ENCODE data around the gene GPR17.
A peak's percentile ranks its signal among the peaks of the same experiment; 100 is the strongest.

The GPR17 gene

GRCh38 chr2:127701193-127701650 lies 55.3 kb downstream of the GPR17 start, which contains the start of gene SFT2D3:
SFT2D3 (plus strand) TSS chr2:127701497; CDS start chr2:127701529, 32 bp downstream.
- no peaks in the 10 kb centered on the region for H3K27me3 ChIP-seq
- H3K4me1 ChIP-seq = no peaks in the 10 kb centered on the region
- H3K4me3 ChIP-seq (ENCODE audit: low read depth, low read length) = peak within 1 kb of the TSS; percentile 63
- DNase-seq = peak; percentile 86
- H3K9me3 ChIP-seq = no peaks in the 10 kb centered on the region
- TF ChIP-seq CTCF (IDR thresholded peaks at IDR 0.05; ENCODE audit: low read depth, low read length) = no peak
- no peaks in the 10 kb centered on the region for H3K36me3 ChIP-seq

DNA sequence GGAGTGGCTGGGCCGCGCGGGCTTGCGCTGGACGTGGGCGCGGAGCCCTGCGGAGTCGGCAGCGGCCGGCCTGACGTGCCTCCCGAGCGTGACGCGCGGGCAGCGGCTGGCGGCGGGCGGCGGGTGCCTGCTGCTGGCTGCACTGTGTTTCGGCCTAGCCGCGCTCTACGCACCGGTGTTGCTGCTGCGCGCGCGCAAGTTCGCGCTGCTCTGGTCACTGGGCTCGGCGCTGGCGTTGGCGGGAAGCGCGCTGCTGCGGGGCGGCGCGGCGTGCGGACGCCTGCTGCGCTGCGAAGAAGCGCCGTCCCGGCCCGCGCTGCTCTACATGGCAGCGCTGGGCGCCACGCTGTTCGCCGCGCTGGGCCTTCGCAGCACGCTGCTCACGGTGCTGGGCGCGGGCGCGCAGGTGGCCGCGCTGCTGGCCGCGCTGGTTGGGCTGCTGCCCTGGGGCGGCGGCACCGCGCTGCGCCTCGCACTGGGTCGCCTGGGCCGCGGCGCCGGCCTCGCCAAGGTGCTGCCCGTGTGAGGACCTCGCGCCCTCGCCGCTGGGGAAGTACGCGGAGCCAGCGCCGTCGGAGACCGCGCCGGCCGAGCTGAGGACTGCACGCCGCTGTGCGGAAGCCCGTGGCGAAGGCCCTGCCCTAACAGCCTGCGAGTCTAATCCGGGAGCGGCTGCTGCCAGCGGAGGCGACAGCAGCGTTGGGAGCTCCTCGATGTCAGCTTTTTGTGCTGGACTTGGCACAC lies 55.9 kb downstream of the GPR17 start:
- Histone ChIP-seq H3K36me3 (0 out of 2 replicates have a peak, but pooled peaks cover 3% of the 10 kb centered on the region), H3K4me1 (no peaks in the 10 kb centered on the region), H3K9me3 (no peaks in the 10 kb centered on the region), H3K27me3 (no peaks in the 10 kb centered on the region), H3K4me3 (ENCODE audit: low read depth, low read length) (peak overlapping the region; percentile 63)
- DNase-seq = peak; percentile 72
- TF ChIP-seq CTCF (IDR thresholded peaks at IDR 0.05; ENCODE audit: low read depth, low read length) = no peak

Measured in BE2C (cell line).